ENCODE measurements around the gene INPP5J. TPM values are rescaled to one million over a fixed set of nuclear protein-coding genes. Genes with fewer than 3 reads are reported as not detected.

The INPP5J gene
- total RNA-seq, 1 experiment from 2014 or later: 1.7 TPM

- peaks cover 13% of the 10 kb centered on the region for H3K4me1 ChIP-seq (ENCODE audit: control insufficient read depth, insufficient read depth, low read length)
- ChIA-PET POLR2A (no interaction called here), CTCF (interaction anchor here (0.5 to 0.7 kb wide), 2 partner anchors 28 to 34 kb away, joined by 3 read pairs; partner anchors contain the start of gene SELENOM)
- no peak overlapping the region for H3K27ac ChIP-seq (ENCODE audit: low read length)
- ATAC-seq (no peak), DNase-seq (ENCODE audit: low read depth, low spot score) (no peak)
- no peaks in the 10 kb centered on the region for H3K9me3 ChIP-seq (ENCODE audit: control insufficient read depth, insufficient read depth, low read depth, low read length)
- peaks cover 5% of the 10 kb centered on the region; the same call in 1 of the 2 replicates for H3K36me3 ChIP-seq (ENCODE audit: control insufficient read depth, insufficient read depth, low read length)
- in situ Hi-C loops (cut with HindIII; ENCODE audit: low pct_unique_long_range_greater_than_20kb, low sequenced_read_pairs): no loop called here
- no peak for TF ChIP-seq CTCF (IDR thresholded peaks at IDR 0.05)
- TF ChIP-seq REST (IDR thresholded peaks at IDR 0.05; ENCODE audit: insufficient read depth in 1 of 2, low read depth in 2 of 2, low read length in 1 of 2): no peak
- TF ChIP-seq TCF7L2 (IDR thresholded peaks at IDR 0.05; ENCODE audit: low read depth, low read length): no peak
- TF ChIP-seq SIN3A (IDR thresholded peaks at IDR 0.05; ENCODE audit: borderline replicate concordance, insufficient read depth, low read depth, low read length): no peak
- no peak for TF ChIP-seq POLR2AphosphoS5 (IDR thresholded peaks at IDR 0.05; ENCODE audit: low read depth, low read length)
- H3K4me3 ChIP-seq (ENCODE audit: low read depth in 2 of 2, low read length in 2 of 2): no peak overlapping the region
- intact Hi-C loops (cut with micrococcal nuclease; ENCODE audit: unreplicated experiment): no loop called here
- no peaks in the 10 kb centered on the region for H3K27me3 ChIP-seq (ENCODE audit: control insufficient read depth, insufficient read depth, low read length)
- no TSS peak for BruUV-seq (replicated peaks)
Measured at GRCh38 chr22:31079095-31079642, 43.6 kb upstream of the INPP5J start.

GRCh38 chr22:31080164-31080847 is 42.5 kb upstream of the INPP5J start:
- no peaks in the 10 kb centered on the region for H3K27me3 ChIP-seq (ENCODE audit: control insufficient read depth, insufficient read depth, low read length)
- intact Hi-C loops (cut with micrococcal nuclease; ENCODE audit: unreplicated experiment) (loop anchor here (5.0 kb wide), 1 partner anchor 133 kb away; no protein-coding TSS in a partner anchor), in situ Hi-C loops (cut with HindIII; ENCODE audit: low pct_unique_long_range_greater_than_20kb, low sequenced_read_pairs) (no loop called here)
- H3K36me3 ChIP-seq (ENCODE audit: control insufficient read depth, insufficient read depth, low read length): peaks cover 5% of the 10 kb centered on the region; the same call in 1 of the 2 replicates
- ChIA-PET CTCF (interaction anchor here (0.9 kb wide), 1 partner anchor 19 kb away, joined by 3 read pairs; no protein-coding TSS in a partner anchor), POLR2A (interaction anchor here (0.5 to 0.7 kb wide), 3 partner anchors 14 to 159 kb away, joined by 3 to 10 read pairs (median 4); no protein-coding TSS in a partner anchor)
- H3K9me3 ChIP-seq (ENCODE audit: control insufficient read depth, insufficient read depth, low read depth, low read length): no peaks in the 10 kb centered on the region
- peaks cover 13% of the 10 kb centered on the region for H3K4me1 ChIP-seq (ENCODE audit: control insufficient read depth, insufficient read depth, low read length)
- BruUV-seq (replicated peaks): no TSS peak
- H3K4me3 ChIP-seq (ENCODE audit: low read depth in 2 of 2, low read length in 2 of 2): peak overlapping the region; percentile 73 to 79
- H3K27ac ChIP-seq (ENCODE audit: low read length): peak overlapping the region; percentile 76
- DNase-seq (ENCODE audit: low read depth, low spot score) (no peak), ATAC-seq (no peak)
- TF ChIP-seq CTCF (IDR thresholded peaks at IDR 0.05) (no peak), REST (IDR thresholded peaks at IDR 0.05; ENCODE audit: insufficient read depth in 1 of 2, low read depth in 2 of 2, low read length in 1 of 2) (no peak), POLR2AphosphoS5 (IDR thresholded peaks at IDR 0.05; ENCODE audit: low read depth, low read length) (no peak), TCF7L2 (IDR thresholded peaks at IDR 0.05; ENCODE audit: low read depth, low read length) (no peak), SIN3A (IDR thresholded peaks at IDR 0.05; ENCODE audit: borderline replicate concordance, insufficient read depth, low read depth, low read length) (no peak)

All from Panc1 (cell line).